Measurements from ENCODE around the gene CLDN20. TPM values are rescaled to one million over a fixed set of nuclear protein-coding genes. Genes with fewer than 3 reads are reported as not detected.

Gene CLDN20
- total RNA-seq, 4 donors from 2014 or later, result 0.34 to 0.68 (median 0.34) TPM; not detected in 1

DNA sequence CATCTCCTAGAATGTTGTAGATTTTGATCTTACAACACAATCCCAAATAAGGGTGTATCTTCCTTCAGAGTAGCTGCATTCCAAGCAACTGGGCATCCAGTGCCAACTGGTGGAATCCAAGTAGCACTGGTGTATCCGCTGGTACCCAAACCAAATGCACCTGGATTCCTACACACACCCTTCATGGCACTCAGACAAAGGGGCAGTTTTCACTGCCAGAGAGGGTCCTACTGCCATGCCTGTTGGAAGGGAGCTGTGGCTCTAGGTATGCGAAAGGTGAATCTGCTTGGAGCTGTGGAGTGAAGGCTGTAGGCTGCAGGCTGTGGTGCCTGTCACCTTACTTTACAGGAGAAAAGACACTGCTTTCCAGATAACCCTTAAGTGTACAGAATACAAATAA is 17.0 kb upstream of the CLDN20 start:
- 73 to 80% methylated on average over 2 of the region's 2 CpGs for WGBS, 2 donors
- DNase-seq (ENCODE audit: low spot score in 2 of 2), result peak in 1 of 2 donors; percentile 25
- TF ChIP-seq, protein P1, sequence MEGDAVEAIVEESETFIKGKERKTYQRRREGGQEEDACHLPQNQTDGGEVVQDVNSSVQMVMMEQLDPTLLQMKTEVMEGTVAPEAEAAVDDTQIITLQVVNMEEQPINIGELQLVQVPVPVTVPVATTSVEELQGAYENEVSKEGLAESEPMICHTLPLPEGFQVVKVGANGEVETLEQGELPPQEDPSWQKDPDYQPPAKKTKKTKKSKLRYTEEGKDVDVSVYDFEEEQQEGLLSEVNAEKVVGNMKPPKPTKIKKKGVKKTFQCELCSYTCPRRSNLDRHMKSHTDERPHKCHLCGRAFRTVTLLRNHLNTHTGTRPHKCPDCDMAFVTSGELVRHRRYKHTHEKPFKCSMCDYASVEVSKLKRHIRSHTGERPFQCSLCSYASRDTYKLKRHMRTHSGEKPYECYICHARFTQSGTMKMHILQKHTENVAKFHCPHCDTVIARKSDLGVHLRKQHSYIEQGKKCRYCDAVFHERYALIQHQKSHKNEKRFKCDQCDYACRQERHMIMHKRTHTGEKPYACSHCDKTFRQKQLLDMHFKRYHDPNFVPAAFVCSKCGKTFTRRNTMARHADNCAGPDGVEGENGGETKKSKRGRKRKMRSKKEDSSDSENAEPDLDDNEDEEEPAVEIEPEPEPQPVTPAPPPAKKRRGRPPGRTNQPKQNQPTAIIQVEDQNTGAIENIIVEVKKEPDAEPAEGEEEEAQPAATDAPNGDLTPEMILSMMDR (IDR thresholded peaks at IDR 0.05), result no peak
- no peak for TF ChIP-seq POLR2A (IDR thresholded peaks at IDR 0.05)
- H3K4me3 ChIP-seq (ENCODE audit: low read depth, poor library complexity, severe bottlenecking), result no peak overlapping the region
- intact Hi-C loops (cut with DNase I; ENCODE audit: low total_unique reads), result no loop called here

DNA sequence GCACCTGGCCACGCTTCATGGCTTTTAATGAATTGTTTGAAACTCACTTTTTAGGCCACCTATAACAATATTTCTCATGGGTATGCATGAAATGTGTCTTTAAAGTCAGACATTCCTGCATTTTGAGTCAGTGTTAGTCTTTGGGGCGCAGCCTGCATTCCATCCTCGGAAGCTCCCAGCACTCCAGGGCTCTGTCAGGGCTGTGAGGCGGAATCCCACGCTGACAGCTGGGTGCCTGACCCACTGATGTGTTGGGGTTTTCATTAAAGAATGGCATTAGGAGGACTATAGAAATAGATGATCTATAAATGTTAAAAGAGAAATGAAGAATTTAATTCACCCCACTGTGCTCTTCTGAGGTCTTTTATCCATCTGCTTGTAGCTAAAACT is 16.2 kb upstream of the CLDN20 start:
- 70 to 91% methylated on average over 5 of the region's 5 CpGs for WGBS, 2 donors
- intact Hi-C loops (cut with DNase I; ENCODE audit: low total_unique reads), result no loop called here
- DNase-seq (ENCODE audit: low spot score in 2 of 2), result peak in 1 of 2 donors; percentile 59
- no peak for TF ChIP-seq POLR2A (IDR thresholded peaks at IDR 0.05)
- TF ChIP-seq, protein P1 (IDR thresholded peaks at IDR 0.05), result no peak
- no peak overlapping the region for H3K4me3 ChIP-seq (ENCODE audit: low read depth, poor library complexity, severe bottlenecking)

DNA sequence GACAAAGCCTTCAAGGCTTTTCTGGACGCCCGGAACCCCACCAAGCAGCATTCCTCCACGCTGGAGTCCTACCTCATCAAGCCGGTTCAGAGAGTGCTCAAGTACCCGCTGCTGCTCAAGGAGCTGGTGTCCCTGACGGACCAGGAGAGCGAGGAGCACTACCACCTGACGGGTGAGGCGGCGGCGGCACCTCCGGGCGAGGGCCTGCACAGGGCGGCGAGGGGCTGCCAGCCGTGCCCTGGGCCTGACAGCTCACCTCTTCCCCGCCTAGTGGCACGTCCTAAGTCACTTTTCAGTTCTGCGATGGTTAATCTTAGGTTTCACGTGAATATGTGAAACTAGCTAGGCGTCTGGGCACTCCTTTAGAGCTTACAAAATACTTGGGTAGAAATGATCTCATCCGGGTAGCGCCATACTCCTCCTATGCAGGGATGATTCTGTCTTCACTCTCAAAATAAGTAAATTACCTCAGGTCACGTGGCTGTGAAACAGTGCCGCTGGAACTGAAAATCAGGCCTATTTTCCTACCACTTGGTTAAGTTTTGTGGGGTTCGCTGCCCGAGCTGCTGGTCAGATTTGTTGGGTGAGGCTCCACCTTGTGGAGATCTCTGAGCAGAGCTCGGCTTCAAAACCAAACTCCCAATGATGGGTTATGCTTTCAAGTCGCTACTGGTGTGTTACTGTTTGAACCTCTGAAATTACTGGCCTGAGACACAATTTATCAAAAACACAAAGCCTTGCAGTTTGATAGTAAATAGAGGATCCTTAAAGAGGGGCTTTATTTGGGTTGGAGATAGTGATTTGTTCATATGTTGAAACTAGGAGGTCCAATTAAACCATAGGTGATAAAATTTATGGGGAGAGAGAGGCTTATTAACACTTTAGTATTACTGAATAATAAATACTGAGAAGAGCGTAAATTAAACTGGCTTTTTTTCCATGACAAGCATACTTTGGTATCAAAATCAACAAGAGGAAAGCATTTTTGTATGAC is 15.5 kb upstream of the CLDN20 start:
- intact Hi-C loops (cut with DNase I; ENCODE audit: low total_unique reads), result no loop called here
- TF ChIP-seq POLR2A (IDR thresholded peaks at IDR 0.05), result no peak
- TF ChIP-seq, protein P1 (IDR thresholded peaks at IDR 0.05), result no peak
- no peak overlapping the region for H3K4me3 ChIP-seq (ENCODE audit: low read depth, poor library complexity, severe bottlenecking)
- whole genome bisulfite sequencing, 2 donors, result 66 to 69% methylated on average over 30 of the region's 30 CpGs
- peak; percentile 22 to 84 for DNase-seq (ENCODE audit: low spot score in 2 of 2)

DNA sequence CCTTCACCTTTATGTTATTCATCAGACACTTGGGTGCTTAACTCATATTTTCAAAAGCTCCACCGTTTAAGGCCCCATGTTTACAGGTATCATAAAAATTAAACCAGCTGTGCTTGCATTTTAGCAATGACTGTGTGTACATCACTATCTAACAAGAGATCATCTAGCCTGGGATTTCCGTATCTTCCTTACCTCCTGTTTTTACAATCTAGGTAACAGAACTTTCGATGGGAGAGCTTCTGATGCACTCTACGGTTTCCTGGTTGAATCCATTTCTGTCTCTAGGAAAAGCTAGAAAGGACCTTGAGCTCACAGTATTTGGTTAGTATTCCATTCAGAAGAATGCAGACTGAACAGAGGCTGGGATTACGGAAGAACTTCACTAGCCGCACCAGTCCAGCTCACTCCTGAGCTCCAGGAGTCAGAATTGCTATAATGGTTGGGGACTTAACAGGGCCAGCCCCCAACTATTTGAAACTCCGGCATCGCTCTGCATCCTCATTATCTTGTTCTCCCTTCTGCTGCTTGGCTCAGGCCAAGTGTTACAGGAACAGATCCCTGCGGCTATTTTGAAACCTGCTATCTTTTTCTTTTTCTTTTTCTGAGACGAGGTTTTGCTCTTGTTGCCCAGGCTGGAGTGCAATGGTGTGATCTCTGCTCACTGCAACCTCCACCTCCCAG is 13.0 kb upstream of the CLDN20 start:
- TF ChIP-seq, protein P1 (IDR thresholded peaks at IDR 0.05), result no peak
- no peak for TF ChIP-seq POLR2A (IDR thresholded peaks at IDR 0.05)
- no peak overlapping the region for H3K4me3 ChIP-seq (ENCODE audit: low read depth, poor library complexity, severe bottlenecking)
- 90 to 92% methylated on average over 10 of the region's 10 CpGs for WGBS, 2 donors
- peak in 1 of 2 donors; percentile 52 for DNase-seq (ENCODE audit: low spot score in 2 of 2)
- intact Hi-C loops (cut with DNase I; ENCODE audit: low total_unique reads), result no loop called here

DNA sequence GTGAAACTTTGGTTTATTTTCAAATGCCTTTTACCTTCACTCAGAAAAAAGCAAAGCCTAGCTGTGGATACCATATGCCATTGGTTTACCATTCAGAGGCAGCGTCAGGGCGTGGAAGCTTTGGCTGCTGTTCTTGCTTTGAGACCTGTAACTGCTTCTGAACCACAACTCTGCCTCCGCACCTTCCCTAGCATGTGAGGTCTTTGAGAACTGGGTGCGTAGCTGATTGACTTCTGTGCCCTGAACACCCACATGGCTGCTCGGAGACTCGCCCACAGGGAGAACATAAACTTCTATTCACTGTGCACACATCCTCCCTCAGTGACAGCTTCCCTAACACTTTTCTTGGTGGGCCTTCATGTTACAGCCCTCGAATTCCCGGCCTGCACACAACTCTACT is 11.2 kb upstream of the CLDN20 start:
- TF ChIP-seq, protein P1 (IDR thresholded peaks at IDR 0.05), result no peak
- no peak for TF ChIP-seq POLR2A (IDR thresholded peaks at IDR 0.05)
- H3K4me3 ChIP-seq (ENCODE audit: low read depth, poor library complexity, severe bottlenecking), result no peak overlapping the region
- intact Hi-C loops (cut with DNase I; ENCODE audit: low total_unique reads), result no loop called here
- peak in 1 of 2 donors; percentile 28 for DNase-seq (ENCODE audit: low spot score in 2 of 2)
- WGBS, 2 donors, result 95 to 96% methylated on average over 8 of the region's 8 CpGs

All from lower leg skin (tissue), 4 donors.